WTC11 (cell line): Measurements from ENCODE around the gene GLI1. TPM values are rescaled to one million over a fixed set of nuclear protein-coding genes. Genes with fewer than 3 reads are reported as not detected.
"Not testable (repeated sequence)": the region's sequence is repeated elsewhere in the genome, so short reads cannot be mapped to it uniquely, and the experiment has no call there.

ENCODE experiments used
- ATAC-seq: fragments of 200-7000 bp; cut with Tn5 transposase; 2 replicates; pipeline ENCODE4 v1.10.0; 2021; ENCODE audit warnings: mild to moderate bottlenecking, moderate library complexity
- CTCF ChIA-PET: fragments of 300-600 bp; sonication (Branson Sonifier 250); formaldehyde crosslinking; loops from one replicate; lab custom pipeline; 2021; ENCODE audit warnings: antibody characterized with exemption; lab: Charles Lee
- POLR2A ChIA-PET: fragments of 350-600 bp; sonication (Branson Sonifier 250); formaldehyde crosslinking; loops from one replicate; lab custom pipeline; 2021; ENCODE audit warnings: antibody characterized with exemption; lab: Charles Lee
- DNase-seq: peaks from one replicate; pipeline ENCODE4 v3.0.0; 2021; ENCODE audit warnings: low spot score
- H3K27ac Mint-ChIP-seq: 2 replicates; pipeline ENCODE4 v1.8.0; 2021; ENCODE audit warnings: mixed read lengths
- H3K27me3 Mint-ChIP-seq: 2 replicates; pipeline ENCODE4 v1.8.0; 2021; ENCODE audit warnings: low read depth, mild to moderate bottlenecking, moderate library complexity, mixed read lengths
- H3K36me3 Mint-ChIP-seq: 2 replicates; pipeline ENCODE4 v1.8.0; 2021; ENCODE audit warnings: mixed read lengths
- H3K4me1 Mint-ChIP-seq: 2 replicates; pipeline ENCODE4 v1.8.0; 2022; ENCODE audit warnings: mixed read lengths
- H3K4me3 Mint-ChIP-seq: 2 replicates; pipeline ENCODE4 v1.8.0; 2021; ENCODE audit warnings: mild to moderate bottlenecking, moderate library complexity, mixed read lengths
- H3K9me3 Mint-ChIP-seq: 2 replicates; pipeline ENCODE4 v1.8.0; 2021; ENCODE audit warnings: mixed read lengths
- ESRRA ChIP-seq: sonication (generic); formaldehyde crosslinking; IDR thresholded peaks from 2 replicates; pipeline ENCODE4 v1.8.1; 2022; ENCODE audit warnings: mild to moderate bottlenecking, missing genetic modification reagents, borderline replicate concordance
- ETV6 ChIP-seq: sonication (generic); formaldehyde crosslinking; IDR thresholded peaks from 2 replicates; pipeline ENCODE4 v1.8.1; 2022; ENCODE audit warnings: mild to moderate bottlenecking, missing genetic modification reagents
- FOXJ3 ChIP-seq: sonication (generic); formaldehyde crosslinking; IDR thresholded peaks from 2 replicates; pipeline ENCODE4 v1.9.0; 2021; ENCODE audit warnings: missing genetic modification reagents, mild to moderate bottlenecking, borderline replicate concordance
- GABPB1 ChIP-seq: sonication (generic); formaldehyde crosslinking; IDR thresholded peaks from 2 replicates; pipeline ENCODE4 v1.8.1; 2023; ENCODE audit warnings: mild to moderate bottlenecking, missing genetic modification reagents
- GTF2I ChIP-seq: fragments of 250-450 bp; sonication (Bioruptor Pico); conservative IDR thresholded peaks from 2 replicates; pipeline ENCODE4 v1.4.0; 2021; ENCODE audit warnings: mild to moderate bottlenecking
- IRF1 ChIP-seq: sonication (generic); formaldehyde crosslinking; IDR thresholded peaks from 2 replicates; pipeline ENCODE4 v1.8.0; 2023; ENCODE audit warnings: missing genetic modification reagents
- IRF2 ChIP-seq: sonication (generic); formaldehyde crosslinking; IDR thresholded peaks from 2 replicates; pipeline ENCODE4 v1.8.0; 2022; ENCODE audit warnings: low read depth, missing genetic modification reagents, borderline replicate concordance
- JUN ChIP-seq: sonication (generic); formaldehyde crosslinking; IDR thresholded peaks from 2 replicates; pipeline ENCODE4 v1.8.0; 2023; ENCODE audit warnings: mild to moderate bottlenecking, missing genetic modification reagents
- MXD4 ChIP-seq: fragments of 250-450 bp; sonication (Bioruptor Pico); IDR thresholded peaks from 2 replicates; pipeline ENCODE4 v1.8.0; 2021; ENCODE audit warnings: mild to moderate bottlenecking, moderate library complexity, borderline replicate concordance
- NR1H2 ChIP-seq: sonication (generic); formaldehyde crosslinking; IDR thresholded peaks from 2 replicates; pipeline ENCODE4 v1.9.0; 2021; ENCODE audit warnings: mild to moderate bottlenecking, moderate library complexity, missing genetic modification reagents
- NR3C1 ChIP-seq: sonication (generic); formaldehyde crosslinking; conservative IDR thresholded peaks from 2 replicates; pipeline ENCODE4 v1.8.1; 2023; ENCODE audit warnings: low read depth, mild to moderate bottlenecking, missing genetic modification reagents
- OVOL2 ChIP-seq: fragments of 250-450 bp; sonication (Bioruptor Pico); IDR thresholded peaks from 2 replicates; pipeline ENCODE4 v1.9.0; 2021; ENCODE audit warnings: mild to moderate bottlenecking, borderline replicate concordance
- PRDM15 ChIP-seq: sonication (generic); formaldehyde crosslinking; IDR thresholded peaks from 2 replicates; pipeline ENCODE4 v1.8.0; 2022; ENCODE audit warnings: missing genetic modification reagents
- PRRX2 ChIP-seq: fragments of 250-450 bp; sonication (Bioruptor Pico); IDR thresholded peaks from 2 replicates; pipeline ENCODE4 v1.8.0; 2021; ENCODE audit warnings: mild to moderate bottlenecking
- RELA ChIP-seq: sonication (generic); formaldehyde crosslinking; IDR thresholded peaks from 2 replicates; pipeline ENCODE4 v1.8.1; 2022; ENCODE audit warnings: missing genetic modification reagents, mild to moderate bottlenecking, borderline replicate concordance
- RORB ChIP-seq: fragments of 250-450 bp; sonication (Bioruptor Pico); IDR thresholded peaks from 2 replicates; pipeline ENCODE4 v1.9.0; 2021; ENCODE audit warnings: mild to moderate bottlenecking
- SMAD4 ChIP-seq: sonication (generic); formaldehyde crosslinking; IDR thresholded peaks from 2 replicates; pipeline ENCODE4 v1.8.0; 2022; ENCODE audit warnings: mild to moderate bottlenecking, missing genetic modification reagents
- STAT6 ChIP-seq: sonication (generic); formaldehyde crosslinking; conservative IDR thresholded peaks from 2 replicates; pipeline ENCODE4 v1.8.1; 2023; ENCODE audit warnings: mild to moderate bottlenecking, low read depth, missing genetic modification reagents, moderate library complexity
- ZNF396 ChIP-seq: fragments of 250-450 bp; sonication (Bioruptor Pico); IDR thresholded peaks from 2 replicates; pipeline ENCODE4 v1.8.0; 2021; ENCODE audit warnings: mild to moderate bottlenecking, moderate library complexity, borderline replicate concordance
- ZNF423 ChIP-seq: fragments of 250-450 bp; sonication (Bioruptor Pico); IDR thresholded peaks from 2 replicates; pipeline ENCODE4 v2.1.2; 2022; ENCODE audit warnings: mild to moderate bottlenecking, moderate library complexity
- total RNA-seq: library from RNA; stranded (reverse); gene quantifications from 3 replicates; pipeline ENCODE4 v1.2.3, GENCODE V29; 2021

Gene GLI1
- total RNA-seq, 1 experiment from 2014 or later = 16.2 TPM

GRCh38 chr12:57420482-57420881 is 39.1 kb upstream of the GLI1 start:
- ChIA-PET POLR2A (interaction anchor here (0.5 to 0.7 kb wide), 3 partner anchors 160 to 1061 kb away, joined by 3 read pairs; partner anchors contain the start of gene STAT2), CTCF (interaction anchor here (1.5 kb wide), 2 partner anchors 38 to 113 kb away, joined by 4 to 5 read pairs; no protein-coding TSS in a partner anchor)
- no peak for DNase-seq
- Mint-ChIP-seq H3K4me3 (no peak overlapping the region), H3K36me3 (peaks cover 10% of the 10 kb centered on the region)
- TF ChIP-seq IRF1 (CRISPR knock-in tag) (no peak), JUN (CRISPR knock-in tag) (no peak), PRDM15 (no peak), RELA (CRISPR knock-in tag) (no peak), ZNF396 (no peak), NR3C1 (no peak), NR1H2 (CRISPR knock-in tag) (no peak), SMAD4 (CRISPR knock-in tag) (no peak), ESRRA (CRISPR knock-in tag) (no peak), PRRX2 (CRISPR knock-in tag) (no peak), ZNF423 (CRISPR knock-in tag) (no peak), MXD4 (CRISPR knock-in tag) (no peak), ETV6 (CRISPR knock-in tag) (no peak), IRF2 (no peak), GTF2I (CRISPR knock-in tag) (no peak), FOXJ3 (no peak), RORB (CRISPR knock-in tag) (no peak), GABPB1 (CRISPR knock-in tag) (no peak), OVOL2 (CRISPR knock-in tag) (no peak), STAT6 (CRISPR knock-in tag) (no peak)
- TF ChIP-seq, all 79 proteins: peak for 0
- H3K27me3 Mint-ChIP-seq = no peaks in the 10 kb centered on the region
- H3K4me1 Mint-ChIP-seq = peaks cover 6% of the 10 kb centered on the region
- ATAC-seq = no peak
- H3K9me3 Mint-ChIP-seq = no peaks in the 10 kb centered on the region
- H3K27ac Mint-ChIP-seq = no peak overlapping the region

- ATAC-seq, H3K27me3 Mint-ChIP-seq, H3K9me3 Mint-ChIP-seq, H3K36me3 Mint-ChIP-seq, POLR2A ChIA-PET, H3K4me3 Mint-ChIP-seq, DNase-seq: not testable (repeated sequence)
- Mint-ChIP-seq H3K27ac (0 out of 2 replicates have a peak overlapping the region, but pooled peaks have one; percentile 17), H3K4me1 (peaks cover 25% of the 10 kb centered on the region)
- CTCF ChIA-PET = interaction anchor here (0.6 to 1.9 kb wide), 4 partner anchors 16 to 166 kb away, joined by 3 to 9 read pairs (median 4); no protein-coding TSS in a partner anchor
Observed at GRCh38 chr12:57426948-57427347, 32.6 kb upstream of the GLI1 start.
